A549 (cell line): ENCODE results near the gene TCF12. TPM values are rescaled to one million over a fixed set of nuclear protein-coding genes. Genes with fewer than 3 reads are reported as not detected.

Source experiments
- ATAC-seq, 2 experiments: fragments of 200-7000 bp in 1 of 2; fragments of >200 bp in 1 of 2; cut with Nextera tagmentation in 1 of 2; cut with Tn5 transposase in 1 of 2; 3 replicates each; pipeline versions ENCODE4 v1.8.0 to v1.9.1; 2018 to 2020; ENCODE audit warnings: mild to moderate bottlenecking in 1 of 2, moderate library complexity in 1 of 2
- CTCF ChIA-PET: fragments of 300-600 bp; sonication (Branson Sonifier 250); formaldehyde crosslinking; extraction: SDS; loops from one replicate; lab custom pipeline; 2021; ENCODE audit warnings: antibody characterized with exemption, inconsistent platforms; lab: Yijun Ruan, JAX
- POLR2A ChIA-PET: fragments of 350-600 bp; formaldehyde crosslinking; extraction: SDS; loops from one replicate; lab custom pipeline; 2021; ENCODE audit warnings: antibody characterized with exemption, inconsistent platforms; lab: Yijun Ruan, JAX
- DNase-seq, 2 experiments: peaks; one replicate each; pipeline versions ENCODE4 v3.0.0 to v3.0.0-alpha.2; 2011 to 2016; ENCODE audit warnings: low read depth in 1 of 2, low spot score in 1 of 2
- FAIRE-seq: peaks from 2 replicates; lab custom pipeline; 2011; peaks lifted over from hg19 to GRCh38; lab: Jason Lieb, UNC
- H3K27ac ChIP-seq, 2 experiments: fragments of >200 bp; sonication (Bioruptor Twin); formaldehyde crosslinking; 3 replicates each; pipeline ENCODE4 v1.5.1; 2016 to 2017
- H3K4me1 ChIP-seq: fragments of >200 bp; sonication (Bioruptor Twin); formaldehyde crosslinking; 3 replicates; pipeline ENCODE4 v1.6.1; 2016
- H3K4me2 ChIP-seq: fragments of >200 bp; sonication (Bioruptor Twin); formaldehyde crosslinking; 3 replicates; pipeline ENCODE4 v1.6.1; 2016
- H3K4me3 ChIP-seq: fragments of >200 bp; sonication (Bioruptor Twin); formaldehyde crosslinking; 3 replicates; pipeline ENCODE4 v1.5.1; 2016
- H3K9me3 ChIP-seq: fragments of >200 bp; sonication (Bioruptor Twin); formaldehyde crosslinking; 3 replicates; pipeline ENCODE4 v1.6.1; 2016
- BHLHE40 ChIP-seq: IDR thresholded peaks from 2 replicates; pipeline ENCODE4 v1.6.1; 2012; ENCODE audit warnings: low read depth, low read length, inconsistent platforms
- EHMT2 ChIP-seq: fragments of 200-600 bp; sonication (generic); IDR thresholded peaks from 2 replicates; pipeline ENCODE4 v1.6.1; 2016; ENCODE audit warnings: antibody characterized with exemption, low read depth, mild to moderate bottlenecking, moderate library complexity
- FOSL2 ChIP-seq, 2 experiments: fragments of 450-650 bp in 1 of 2; fragments of >200 bp in 1 of 2; sonication (Bioruptor Twin) in 1 of 2; formaldehyde crosslinking; IDR thresholded peaks; 2 replicates each; pipeline versions ENCODE4 v1.5.0 to v1.6.1; 2016 to 2020; ENCODE audit warnings: mild to moderate bottlenecking in 1 of 2, moderate library complexity in 1 of 2
- FOXS1 ChIP-seq: fragments of 250-450 bp; sonication (Bioruptor Pico); IDR thresholded peaks from 2 replicates; pipeline ENCODE4 v1.5.0; 2020; ENCODE audit warnings: mild to moderate bottlenecking, moderate library complexity
- HOXB5 ChIP-seq: fragments of 250-450 bp; sonication (Bioruptor Pico); IDR thresholded peaks from 2 replicates; pipeline ENCODE4 v1.5.0; 2020; ENCODE audit warnings: mild to moderate bottlenecking, moderate library complexity
- JUN ChIP-seq, 2 experiments: fragments of >200 bp; sonication (Bioruptor Twin); formaldehyde crosslinking; IDR thresholded peaks; 2 replicates in 1 of 2; 3 replicates in 1 of 2; pipeline ENCODE4 v1.6.1; 2016 to 2017
- JUNB ChIP-seq: fragments of >200 bp; sonication (Bioruptor Twin); formaldehyde crosslinking; IDR thresholded peaks from 2 replicates; pipeline ENCODE4 v1.6.1; 2016
- KDM5A ChIP-seq: fragments of 200-600 bp; sonication (generic); IDR thresholded peaks from 2 replicates; pipeline ENCODE4 v1.6.1; 2016; ENCODE audit warnings: antibody characterized with exemption, mild to moderate bottlenecking
- MAFK ChIP-seq: fragments of 450-650 bp; IDR thresholded peaks from 2 replicates; pipeline ENCODE4 v1.6.1; 2014; ENCODE audit not compliant: partially characterized antibody
- NR3C1 ChIP-seq: fragments of >200 bp; sonication (Bioruptor Twin); formaldehyde crosslinking; IDR thresholded peaks from 3 replicates; pipeline ENCODE4 v1.6.1; 2017
- RAD21 ChIP-seq, 2 experiments: fragments of >200 bp in 1 of 2; sonication (Bioruptor Twin) in 1 of 2; formaldehyde crosslinking in 1 of 2; IDR thresholded peaks in 1 of 2; conservative IDR thresholded peaks in 1 of 2; 2 replicates in 1 of 2; 3 replicates in 1 of 2; pipeline ENCODE4 v1.6.1; 2012 to 2018; ENCODE audit warnings: inconsistent platforms in 1 of 2
- RARB ChIP-seq: fragments of 250-450 bp; sonication (Bioruptor Pico); IDR thresholded peaks from 2 replicates; pipeline ENCODE4 v1.8.0; 2021; ENCODE audit warnings: mild to moderate bottlenecking, moderate library complexity
- RCOR1 ChIP-seq: fragments of 150-350 bp; IDR thresholded peaks from 2 replicates; pipeline ENCODE4 v1.6.1; 2014; ENCODE audit warnings: antibody characterized with exemption, low read length, low read depth
- SMC3 ChIP-seq: fragments of >200 bp; sonication (Bioruptor Twin); formaldehyde crosslinking; IDR thresholded peaks from 3 replicates; pipeline ENCODE4 v1.6.1; 2018; ENCODE audit warnings: inconsistent platforms
- SREBF2 ChIP-seq: fragments of 450-650 bp; IDR thresholded peaks from 2 replicates; pipeline ENCODE4 v1.6.1; 2014; ENCODE audit warnings: mild to moderate bottlenecking, moderate library complexity
- ZFP36 ChIP-seq: fragments of 450-650 bp; IDR thresholded peaks from 2 replicates; pipeline ENCODE4 v1.6.1; 2014; ENCODE audit warnings: borderline replicate concordance; ENCODE audit not compliant: partially characterized antibody
- ZNF302 ChIP-seq: fragments of 250-450 bp; sonication (Bioruptor Pico); IDR thresholded peaks from 2 replicates; pipeline ENCODE4 v1.9.0; 2021; ENCODE audit warnings: inconsistent platforms, mild to moderate bottlenecking, moderate library complexity
- ZSCAN20 ChIP-seq: fragments of 250-450 bp; sonication (Bioruptor Pico); IDR thresholded peaks from 2 replicates; pipeline ENCODE4 v1.8.0; 2022; ENCODE audit warnings: mild to moderate bottlenecking, moderate library complexity
- WGBS: methylation state at CpG from one replicate; pipeline ENCODE4 v1.1.6; 2017; ENCODE audit errors: missing lambda C conversion rate; 5-methylcytosine and 5-hydroxymethylcytosine counted together
- polyA plus RNA-seq, 4 experiments: library from polyadenylated mRNA; depleted of rRNA in 3 of 4; stranded (reverse); fragments of >200 nt; fragmentation: RNase III in 1 of 4; extraction: RNeasy Plus Mini Kit Qiagen cat#74134 plus additional on column Dnase treatment in 1 of 4; gene quantifications; 2 replicates in 3 of 4; 3 replicates in 1 of 4; pipeline ENCODE4 v1.2.3, GENCODE V29; 2011 to 2017
- TF ChIP-seq, protein P1 (sequence below): fragments of >200 bp; sonication (Bioruptor Twin); formaldehyde crosslinking; IDR thresholded peaks from 2 replicates; pipeline ENCODE4 v1.6.1; 2016
- TF ChIP-seq, protein P2 (sequence below): fragments of 200-600 bp; sonication (generic); IDR thresholded peaks from 2 replicates; pipeline ENCODE4 v1.6.1; 2016; ENCODE audit warnings: antibody characterized with exemption, mild to moderate bottlenecking, moderate library complexity
- TF ChIP-seq, protein P3 (sequence below): fragments of 250-450 bp; sonication (Bioruptor Pico); IDR thresholded peaks from 2 replicates; pipeline ENCODE4 v1.5.0; 2020; ENCODE audit warnings: low read depth, mild to moderate bottlenecking, moderate library complexity
- TF ChIP-seq, protein P4 (sequence below): fragments of 450-650 bp; IDR thresholded peaks from 2 replicates; pipeline ENCODE4 v1.6.1; 2014; ENCODE audit warnings: antibody characterized with exemption

Gene TCF12
- polyA plus RNA-seq, 2 of the 4 experiments (the other 2 are of a cell fraction) = 36.3 to 121 TPM

DNA sequence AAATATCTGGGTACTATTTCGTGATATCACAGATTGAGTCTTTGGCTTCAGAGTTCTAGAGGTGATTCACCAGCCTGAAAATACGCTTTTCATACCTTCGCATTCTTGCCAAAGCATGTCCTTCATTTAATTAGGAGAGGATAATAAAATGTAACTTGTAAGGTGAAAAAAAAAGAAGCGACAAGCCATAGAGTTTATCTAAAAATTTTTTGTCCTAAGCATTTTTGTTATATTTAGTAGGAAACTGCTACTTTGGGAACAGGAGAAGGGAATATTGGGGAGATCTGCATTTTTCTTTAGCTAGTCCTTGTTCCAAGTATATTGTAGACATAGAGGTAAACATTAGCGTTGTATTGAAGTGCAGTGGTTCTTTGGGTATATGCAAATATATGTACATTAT, 120.1 kb downstream of the TCF12 start (continued):
- TF ChIP-seq ZFP36 (no peak), RAD21 (conservative IDR thresholded peaks at IDR 0.05 in 1 of 2, IDR thresholded peaks at IDR 0.05 in 1 of 2) (no peak), NR3C1 (no peak), JUN (IDR thresholded peaks at IDR 0.05) (no peak)
- TF ChIP-seq, protein P1, sequence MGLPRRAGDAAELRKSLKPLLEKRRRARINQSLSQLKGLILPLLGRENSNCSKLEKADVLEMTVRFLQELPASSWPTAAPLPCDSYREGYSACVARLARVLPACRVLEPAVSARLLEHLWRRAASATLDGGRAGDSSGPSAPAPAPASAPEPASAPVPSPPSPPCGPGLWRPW = no peak
- TF ChIP-seq, all 56 proteins: peak for 0

DNA sequence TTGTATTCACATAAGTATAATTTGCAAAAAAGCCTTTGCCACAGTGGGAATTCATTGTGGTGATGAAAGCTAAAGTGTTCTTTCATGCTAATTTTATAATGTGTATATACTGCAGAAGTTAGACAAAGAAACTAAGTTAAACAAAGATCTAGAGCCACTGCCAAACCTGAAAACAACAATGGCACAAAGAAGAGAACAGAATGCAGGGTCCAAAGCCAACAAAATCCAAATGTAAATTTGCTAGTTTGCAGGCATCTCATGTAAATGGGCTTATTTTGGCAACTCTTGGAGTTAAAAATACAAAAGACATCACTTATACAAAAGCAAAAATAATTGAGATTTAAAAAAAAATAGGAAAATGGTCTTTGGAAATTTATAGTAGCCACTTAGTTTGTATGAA, 123.0 kb downstream of the TCF12 start:
- H3K27ac ChIP-seq = no peak overlapping the region
- no peak for ATAC-seq

DNA sequence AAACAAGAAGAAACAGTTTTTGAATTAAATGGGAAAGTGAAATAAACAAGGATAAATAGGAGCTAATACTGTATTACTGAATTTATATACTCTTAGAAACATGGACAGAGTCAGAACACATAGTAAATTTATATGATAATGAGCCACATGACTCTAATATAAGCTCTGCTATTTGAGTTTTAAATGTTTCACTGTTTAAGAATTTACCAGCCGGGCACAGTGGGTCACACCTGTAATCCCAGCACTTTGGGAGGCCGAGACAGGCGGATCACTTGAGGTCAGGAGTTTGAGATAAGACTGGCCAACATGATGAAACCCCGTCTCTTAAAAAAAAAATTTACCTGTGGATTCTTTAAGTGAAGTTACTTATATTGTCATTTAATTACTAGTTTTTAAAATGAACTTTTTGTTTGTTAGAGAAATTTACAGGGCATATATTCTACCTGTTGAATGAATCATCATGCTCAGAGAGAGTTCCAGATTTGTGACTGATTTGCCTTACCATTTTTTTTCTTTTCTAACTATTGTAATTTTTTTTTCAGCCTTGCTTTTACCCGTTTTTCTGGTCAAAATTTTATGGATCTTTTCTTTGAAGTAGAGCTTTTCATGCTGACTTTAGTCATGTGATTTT, 125.7 kb downstream of the TCF12 start:
- WGBS = 66% methylated on average over 5 of the region's 5 CpGs
- Histone ChIP-seq H3K9me3 (no peaks in the 10 kb centered on the region), H3K4me2 (no peak overlapping the region), H3K27ac (no peak overlapping the region), H3K4me1 (no peaks in the 10 kb centered on the region), H3K4me3 (no peak overlapping the region)
- POLR2A ChIA-PET = no interaction called here
- CTCF ChIA-PET = interaction anchor here (0.7 to 1.4 kb wide), 2 partner anchors 26 to 94 kb away, joined by 3 to 4 read pairs; no protein-coding TSS in a partner anchor
- no peak for TF ChIP-seq EHMT2
- ATAC-seq (no peak), DNase-seq (no peak), FAIRE-seq (no peak)

More for the DNA sequence above, 123.0 kb downstream of the TCF12 start:
- ChIA-PET POLR2A (no interaction called here), CTCF (interaction anchor here (0.6 to 1.8 kb wide), 3 partner anchors 9 to 1512 kb away, joined by 3 to 7 read pairs (median 4); no protein-coding TSS in a partner anchor)
- Histone ChIP-seq H3K4me2 (no peak overlapping the region), H3K4me1 (no peaks in the 10 kb centered on the region), H3K9me3 (no peaks in the 10 kb centered on the region), H3K4me3 (no peak overlapping the region)
- TF ChIP-seq ZSCAN20 (CRISPR knock-in tag) (no peak), KDM5A (no peak), MAFK (no peak), FOSL2 (IDR thresholded peaks at IDR 0.05) (no peak), FOSL2 (CRISPR knock-in tag; IDR thresholded peaks at IDR 0.05) (no peak), SREBF2 (no peak), SMC3 (no peak), ZFP36 (no peak), ZNF302 (CRISPR knock-in tag) (no peak), JUN (IDR thresholded peaks at IDR 0.05) (no peak), BHLHE40 (no peak), RCOR1 (no peak), FOXS1 (no peak), JUNB (no peak), HOXB5 (CRISPR knock-in tag) (no peak), RARB (CRISPR knock-in tag) (no peak)
- TF ChIP-seq, protein P2, sequence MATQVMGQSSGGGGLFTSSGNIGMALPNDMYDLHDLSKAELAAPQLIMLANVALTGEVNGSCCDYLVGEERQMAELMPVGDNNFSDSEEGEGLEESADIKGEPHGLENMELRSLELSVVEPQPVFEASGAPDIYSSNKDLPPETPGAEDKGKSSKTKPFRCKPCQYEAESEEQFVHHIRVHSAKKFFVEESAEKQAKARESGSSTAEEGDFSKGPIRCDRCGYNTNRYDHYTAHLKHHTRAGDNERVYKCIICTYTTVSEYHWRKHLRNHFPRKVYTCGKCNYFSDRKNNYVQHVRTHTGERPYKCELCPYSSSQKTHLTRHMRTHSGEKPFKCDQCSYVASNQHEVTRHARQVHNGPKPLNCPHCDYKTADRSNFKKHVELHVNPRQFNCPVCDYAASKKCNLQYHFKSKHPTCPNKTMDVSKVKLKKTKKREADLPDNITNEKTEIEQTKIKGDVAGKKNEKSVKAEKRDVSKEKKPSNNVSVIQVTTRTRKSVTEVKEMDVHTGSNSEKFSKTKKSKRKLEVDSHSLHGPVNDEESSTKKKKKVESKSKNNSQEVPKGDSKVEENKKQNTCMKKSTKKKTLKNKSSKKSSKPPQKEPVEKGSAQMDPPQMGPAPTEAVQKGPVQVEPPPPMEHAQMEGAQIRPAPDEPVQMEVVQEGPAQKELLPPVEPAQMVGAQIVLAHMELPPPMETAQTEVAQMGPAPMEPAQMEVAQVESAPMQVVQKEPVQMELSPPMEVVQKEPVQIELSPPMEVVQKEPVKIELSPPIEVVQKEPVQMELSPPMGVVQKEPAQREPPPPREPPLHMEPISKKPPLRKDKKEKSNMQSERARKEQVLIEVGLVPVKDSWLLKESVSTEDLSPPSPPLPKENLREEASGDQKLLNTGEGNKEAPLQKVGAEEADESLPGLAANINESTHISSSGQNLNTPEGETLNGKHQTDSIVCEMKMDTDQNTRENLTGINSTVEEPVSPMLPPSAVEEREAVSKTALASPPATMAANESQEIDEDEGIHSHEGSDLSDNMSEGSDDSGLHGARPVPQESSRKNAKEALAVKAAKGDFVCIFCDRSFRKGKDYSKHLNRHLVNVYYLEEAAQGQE = no peak
- TF ChIP-seq, protein P3, sequence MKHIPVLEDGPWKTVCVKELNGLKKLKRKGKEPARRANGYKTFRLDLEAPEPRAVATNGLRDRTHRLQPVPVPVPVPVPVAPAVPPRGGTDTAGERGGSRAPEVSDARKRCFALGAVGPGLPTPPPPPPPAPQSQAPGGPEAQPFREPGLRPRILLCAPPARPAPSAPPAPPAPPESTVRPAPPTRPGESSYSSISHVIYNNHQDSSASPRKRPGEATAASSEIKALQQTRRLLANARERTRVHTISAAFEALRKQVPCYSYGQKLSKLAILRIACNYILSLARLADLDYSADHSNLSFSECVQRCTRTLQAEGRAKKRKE (CRISPR knock-in tag) = no peak
- TF ChIP-seq, protein P4, sequence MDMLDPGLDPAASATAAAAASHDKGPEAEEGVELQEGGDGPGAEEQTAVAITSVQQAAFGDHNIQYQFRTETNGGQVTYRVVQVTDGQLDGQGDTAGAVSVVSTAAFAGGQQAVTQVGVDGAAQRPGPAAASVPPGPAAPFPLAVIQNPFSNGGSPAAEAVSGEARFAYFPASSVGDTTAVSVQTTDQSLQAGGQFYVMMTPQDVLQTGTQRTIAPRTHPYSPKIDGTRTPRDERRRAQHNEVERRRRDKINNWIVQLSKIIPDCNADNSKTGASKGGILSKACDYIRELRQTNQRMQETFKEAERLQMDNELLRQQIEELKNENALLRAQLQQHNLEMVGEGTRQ = no peak
- FAIRE-seq = peak; percentile 28
- DNase-seq = no peak
